HG03108 (cell line): ENCODE measurements around the gene PIGR.

Source experiments
- ATAC-seq: cut with Tn5 transposase; IDR thresholded peaks from one replicate; pipeline ENCODE4 v1.9.1; 2021; ENCODE audit warnings: moderate library complexity; ENCODE audit not compliant: unreplicated experiment

PIGR gene, protein sequence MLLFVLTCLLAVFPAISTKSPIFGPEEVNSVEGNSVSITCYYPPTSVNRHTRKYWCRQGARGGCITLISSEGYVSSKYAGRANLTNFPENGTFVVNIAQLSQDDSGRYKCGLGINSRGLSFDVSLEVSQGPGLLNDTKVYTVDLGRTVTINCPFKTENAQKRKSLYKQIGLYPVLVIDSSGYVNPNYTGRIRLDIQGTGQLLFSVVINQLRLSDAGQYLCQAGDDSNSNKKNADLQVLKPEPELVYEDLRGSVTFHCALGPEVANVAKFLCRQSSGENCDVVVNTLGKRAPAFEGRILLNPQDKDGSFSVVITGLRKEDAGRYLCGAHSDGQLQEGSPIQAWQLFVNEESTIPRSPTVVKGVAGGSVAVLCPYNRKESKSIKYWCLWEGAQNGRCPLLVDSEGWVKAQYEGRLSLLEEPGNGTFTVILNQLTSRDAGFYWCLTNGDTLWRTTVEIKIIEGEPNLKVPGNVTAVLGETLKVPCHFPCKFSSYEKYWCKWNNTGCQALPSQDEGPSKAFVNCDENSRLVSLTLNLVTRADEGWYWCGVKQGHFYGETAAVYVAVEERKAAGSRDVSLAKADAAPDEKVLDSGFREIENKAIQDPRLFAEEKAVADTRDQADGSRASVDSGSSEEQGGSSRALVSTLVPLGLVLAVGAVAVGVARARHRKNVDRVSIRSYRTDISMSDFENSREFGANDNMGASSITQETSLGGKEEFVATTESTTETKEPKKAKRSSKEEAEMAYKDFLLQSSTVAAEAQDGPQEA

DNA sequence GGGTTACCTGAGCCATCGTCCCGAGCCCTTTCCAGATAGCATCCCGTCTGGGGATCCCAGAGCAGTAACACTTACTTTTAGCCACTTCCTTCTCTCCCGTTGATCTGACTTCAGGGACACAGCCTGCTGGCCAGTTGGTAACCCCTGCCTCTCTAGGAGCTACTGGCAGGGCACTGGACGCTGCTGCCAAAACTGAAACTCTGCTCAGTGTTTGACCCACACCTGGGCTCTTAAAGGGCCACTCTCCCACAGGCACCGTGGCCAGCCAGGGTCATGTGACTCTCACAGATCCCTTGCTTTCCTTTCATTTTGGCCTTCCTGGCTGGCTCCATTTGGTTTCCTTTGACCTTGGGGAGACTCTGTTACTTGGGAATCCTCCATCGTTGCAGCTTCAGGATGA lies at the start of gene PIGR:
Gene PIGR, minus strand, starts transcription at position 206 of the 400 bp plus-strand sequence. CDS start 5,935 bp downstream, outside the sequence.
- no peak for ATAC-seq

DNA sequence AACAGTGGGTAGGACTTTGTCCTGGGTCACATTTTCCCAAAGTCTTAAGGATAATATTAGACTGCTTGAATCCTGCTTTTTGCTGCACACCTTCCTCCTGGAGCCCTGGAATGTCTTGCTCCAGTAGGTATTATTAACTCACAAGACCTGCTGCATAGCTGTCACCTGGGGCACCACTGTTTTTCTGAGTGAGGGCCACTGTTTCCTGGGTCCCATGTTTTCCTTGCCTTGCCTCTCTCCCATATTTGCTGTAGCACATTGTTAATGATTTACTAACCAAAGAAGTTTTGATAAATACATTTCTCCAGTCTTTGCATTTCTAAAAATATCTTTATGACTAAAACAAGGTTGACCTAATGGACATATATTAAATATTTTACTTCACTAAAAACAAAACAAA lies 46.5 kb upstream of the PIGR start:
- no peak for ATAC-seq

DNA sequence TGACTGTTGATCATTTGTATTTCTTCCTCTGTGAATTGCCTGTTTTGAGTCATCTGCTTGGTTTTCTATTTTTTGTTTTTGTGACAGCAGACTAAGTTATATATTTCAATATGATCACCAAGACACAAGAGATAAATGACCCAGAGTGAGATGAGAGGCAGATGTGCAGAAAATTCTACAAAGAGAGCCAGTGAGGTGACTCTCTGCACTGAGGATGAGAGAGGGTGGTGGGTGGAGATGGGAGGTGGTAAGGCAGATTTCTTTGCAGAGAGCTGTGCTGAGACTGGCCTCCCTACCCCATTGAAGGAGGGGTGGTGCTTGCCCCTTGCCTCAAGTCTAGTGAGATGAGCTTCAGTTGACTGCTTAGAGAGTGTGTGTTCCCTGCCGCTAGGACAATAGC lies 41.6 kb upstream of the PIGR start:
- no peak for ATAC-seq

DNA sequence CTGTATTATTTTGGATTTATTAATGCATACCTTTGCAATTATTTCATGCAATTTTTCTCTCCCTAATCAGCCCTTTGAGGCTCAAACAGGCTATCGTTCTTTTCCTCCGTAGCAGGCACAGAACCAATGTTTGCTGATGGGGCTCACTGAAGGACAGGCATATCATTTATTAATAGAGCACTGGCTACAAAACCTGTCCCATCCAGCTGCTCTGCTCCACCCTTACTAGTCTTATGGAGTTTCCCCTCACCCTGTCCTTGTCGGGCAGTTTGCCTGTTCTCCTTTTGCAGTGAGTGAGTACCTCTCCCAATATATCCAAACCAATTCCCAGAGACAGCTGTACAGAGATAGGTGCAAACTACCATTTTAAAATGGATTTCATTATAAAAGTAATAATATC lies 40.6 kb upstream of the PIGR start:
- ATAC-seq: no peak

DNA sequence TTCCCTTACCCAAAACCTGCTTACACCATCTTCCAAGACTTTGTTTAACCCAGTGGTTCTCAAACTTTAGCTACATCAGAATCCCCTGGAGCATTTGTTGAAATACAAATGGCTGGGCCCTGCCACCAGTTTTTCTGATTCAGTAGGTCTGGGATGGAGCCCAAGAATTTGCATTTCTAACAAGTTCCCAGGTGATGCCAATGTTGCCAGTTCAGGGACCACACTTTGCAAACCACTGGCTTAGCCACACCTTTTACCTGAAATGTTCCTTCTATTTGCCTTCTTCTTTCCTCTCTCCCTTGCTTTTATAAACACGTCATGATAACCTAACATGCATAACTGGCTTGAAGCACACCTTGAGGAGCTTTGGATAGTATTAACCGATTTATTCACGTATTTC lies 40.1 kb upstream of the PIGR start:
- no peak for ATAC-seq

DNA sequence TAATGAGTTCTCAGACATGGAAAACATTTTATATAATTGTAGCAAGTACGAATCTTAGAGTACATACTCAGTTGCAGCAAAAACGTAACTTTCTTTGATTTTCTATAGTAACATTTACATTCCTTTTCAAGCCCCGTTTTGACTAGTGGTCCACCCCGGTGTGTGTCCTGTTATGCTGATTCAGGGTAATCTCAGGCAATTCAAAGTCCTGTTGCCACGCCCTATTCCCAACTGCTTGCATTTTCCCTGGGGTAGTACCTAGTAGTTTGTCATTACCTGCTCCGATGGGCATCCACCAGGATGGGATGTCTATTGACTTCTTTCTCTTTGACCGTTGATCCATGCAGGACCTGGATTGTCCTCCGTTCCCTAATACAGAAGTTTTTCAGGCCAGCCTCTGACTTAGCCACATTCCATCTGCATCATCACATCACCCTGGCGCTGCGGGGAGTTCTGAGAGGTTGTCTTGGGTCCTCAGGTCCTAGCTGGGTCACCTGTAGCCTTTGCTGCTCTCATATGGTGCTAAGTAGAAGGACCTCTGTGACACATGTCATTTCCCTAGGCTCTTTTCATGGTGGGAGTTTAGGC lies 39.0 kb upstream of the PIGR start:
- no peak for ATAC-seq

DNA sequence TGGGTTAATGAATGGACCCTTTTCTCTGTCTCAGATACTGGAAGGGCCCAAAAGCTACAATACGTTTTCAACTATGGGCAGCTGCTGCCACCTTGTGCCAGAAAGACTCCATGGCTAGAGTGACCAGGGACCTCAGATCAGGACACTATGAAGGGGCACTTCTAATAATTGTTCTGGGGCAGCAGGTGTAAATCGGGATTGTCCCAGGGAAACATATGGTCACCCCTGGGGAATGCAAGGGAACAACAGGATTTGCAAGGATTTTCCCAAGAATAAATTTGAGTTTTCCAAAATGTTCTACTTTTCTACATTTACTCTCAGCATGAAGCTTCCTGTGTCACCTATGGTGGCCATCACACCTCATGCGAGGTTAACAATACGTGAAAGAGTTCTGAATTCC lies 36.0 kb upstream of the PIGR start:
- no peak for ATAC-seq

DNA sequence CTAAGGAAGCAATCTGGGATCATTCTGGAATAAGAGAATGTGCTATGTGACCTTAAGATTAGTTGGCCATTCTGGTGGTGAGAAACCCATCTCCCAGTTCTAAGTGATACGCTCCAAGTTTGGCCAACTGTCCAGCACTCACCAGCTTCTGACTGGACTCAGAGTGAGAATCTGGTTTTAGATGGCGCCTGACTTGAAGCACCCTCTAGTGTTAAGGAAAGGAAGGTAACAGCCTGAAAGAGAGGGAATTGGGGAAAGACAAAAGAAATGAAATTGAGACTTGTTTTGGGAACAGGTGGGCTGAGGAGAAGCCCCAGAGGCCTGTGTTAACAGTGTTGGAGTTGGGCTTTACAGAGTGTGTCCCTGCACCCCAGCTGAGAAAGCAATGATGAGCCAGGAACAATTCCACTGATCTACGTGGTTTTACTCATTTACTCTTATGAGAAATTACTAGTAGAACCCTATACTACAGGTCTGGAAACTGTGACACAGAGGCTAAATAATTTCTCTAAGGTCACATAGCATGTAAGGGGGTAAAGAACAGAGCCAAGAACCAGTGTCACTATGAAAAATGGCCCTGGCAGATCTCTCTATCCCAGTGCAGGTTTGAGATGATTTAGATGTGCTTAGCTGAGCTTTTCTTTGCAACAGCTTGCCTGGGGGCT lies 33.2 kb upstream of the PIGR start:
- ATAC-seq: no peak

DNA sequence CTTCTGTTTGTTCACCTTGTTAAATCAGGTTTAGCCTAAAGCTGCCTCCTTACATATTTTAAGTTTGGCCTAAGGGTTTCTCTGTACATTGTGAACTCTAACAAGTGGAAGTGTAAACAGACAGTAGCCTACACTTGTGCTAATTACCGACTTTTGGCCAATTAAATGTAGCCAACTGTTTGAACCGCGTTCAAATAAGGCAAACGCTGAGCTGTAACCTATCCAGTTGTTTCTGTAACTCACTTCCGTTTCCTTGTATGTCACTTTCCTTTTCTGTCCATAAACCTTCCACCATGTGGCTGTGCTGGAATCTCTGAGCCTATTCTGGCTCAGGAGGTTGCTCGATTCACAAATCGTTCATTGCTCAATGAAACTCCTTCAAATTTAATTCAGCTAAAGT lies 32.0 kb upstream of the PIGR start:
- no peak for ATAC-seq

DNA sequence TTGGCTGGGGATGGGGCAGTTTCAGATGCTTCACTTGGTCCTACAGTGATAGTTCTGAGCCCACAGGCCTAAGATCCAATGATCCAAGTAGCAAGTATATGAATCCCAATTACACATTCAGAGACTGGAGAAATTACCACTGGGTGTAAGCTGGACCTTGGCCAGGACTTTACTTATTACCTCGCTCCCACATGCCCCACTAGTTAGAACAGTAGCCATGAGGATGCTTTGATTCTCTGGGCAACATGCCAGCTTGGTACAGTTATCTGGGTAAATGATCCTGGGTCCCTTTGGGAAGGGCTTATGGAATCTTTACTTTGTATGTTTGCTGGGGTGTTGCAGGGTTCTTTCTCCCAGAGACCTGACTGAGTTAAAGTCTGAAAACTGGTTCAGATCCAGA lies 29.0 kb upstream of the PIGR start:
- ATAC-seq: no peak

DNA sequence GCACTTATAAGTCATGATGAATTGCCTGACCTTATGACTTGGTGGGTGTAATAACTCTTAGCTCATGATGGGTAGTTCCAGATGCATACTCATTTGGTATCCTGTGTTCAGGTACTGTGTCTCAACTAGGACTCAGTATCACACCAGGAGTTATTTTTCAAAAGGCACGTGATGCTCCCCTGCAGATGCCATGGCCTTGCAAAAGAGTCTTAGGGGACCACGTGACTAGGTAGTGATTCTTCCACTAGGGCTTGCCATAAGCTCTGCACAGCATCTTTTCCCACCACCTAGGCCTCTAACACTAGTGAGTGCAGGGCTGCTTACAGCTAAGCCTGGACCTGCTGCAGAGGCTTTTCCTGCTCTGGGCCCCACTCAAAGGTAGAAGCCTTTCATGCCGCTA lies 27.9 kb upstream of the PIGR start:
- no peak for ATAC-seq

DNA sequence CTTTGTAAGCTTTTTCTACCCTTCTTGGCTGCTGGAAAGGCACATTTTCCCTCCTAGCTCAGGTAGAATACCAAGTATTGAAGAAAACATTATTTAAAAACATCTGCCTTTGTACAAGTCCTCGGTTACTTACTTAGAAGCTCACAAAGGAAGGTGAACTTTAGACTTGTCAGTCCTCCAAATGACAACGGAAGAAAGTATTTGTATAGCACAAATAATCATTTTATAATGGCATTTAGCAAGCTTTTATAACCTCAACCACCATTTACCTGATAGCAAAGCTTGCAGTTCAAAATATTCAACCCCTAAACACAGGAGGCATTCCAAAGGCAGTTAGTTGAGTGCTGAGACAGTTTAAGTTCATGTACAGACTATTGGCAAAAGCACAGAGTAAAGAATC lies 26.5 kb upstream of the PIGR start:
- no peak for ATAC-seq

DNA sequence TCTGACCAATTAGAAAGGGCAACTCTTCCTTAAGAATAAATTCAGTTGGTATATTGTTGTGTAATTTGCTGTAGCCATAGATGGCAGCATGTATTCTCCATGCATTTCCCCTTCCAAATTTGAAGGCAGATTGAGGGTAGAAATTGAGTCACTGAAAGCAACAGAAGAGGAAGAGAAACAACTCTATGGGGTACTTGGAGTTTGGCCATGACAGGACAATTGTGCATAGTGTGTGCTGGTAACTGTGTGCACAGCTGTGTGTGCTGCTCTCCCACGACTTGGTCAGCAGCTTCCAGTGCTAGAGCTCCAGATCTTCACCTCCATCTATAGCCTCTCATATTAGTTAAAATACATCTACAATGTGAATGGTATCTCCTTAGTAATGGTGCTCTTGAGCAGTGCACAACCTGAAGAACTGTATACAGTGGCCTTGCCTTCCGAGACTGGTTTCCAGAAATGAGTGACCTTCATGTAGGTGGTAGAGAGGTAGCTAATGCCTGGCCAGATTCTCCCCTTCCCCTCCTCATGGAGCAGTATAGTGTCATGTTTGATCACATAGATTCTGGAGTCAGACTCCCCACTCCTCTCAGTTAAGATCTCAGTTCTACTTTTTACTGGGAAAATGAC lies 24.9 kb upstream of the PIGR start:
- no peak for ATAC-seq

DNA sequence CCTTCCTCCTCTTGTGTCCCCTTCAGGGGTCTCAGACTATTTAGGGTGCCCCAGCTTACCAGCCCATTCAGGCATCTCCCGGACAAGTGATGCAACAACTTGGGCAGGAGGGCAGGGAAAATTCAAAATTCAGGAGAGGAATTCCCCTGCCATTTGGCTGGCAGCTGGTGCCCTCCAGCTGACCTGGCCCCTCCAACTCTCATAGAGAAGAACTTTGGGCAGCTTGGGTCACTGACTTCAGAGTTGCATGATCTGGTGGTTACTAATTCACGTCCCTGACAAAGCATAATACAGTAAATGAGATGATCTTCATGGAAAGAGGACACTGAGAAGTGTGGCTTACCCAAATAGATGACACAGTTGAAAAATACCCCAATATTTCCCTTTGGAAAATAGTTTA lies 24.2 kb upstream of the PIGR start, which contains the start of gene FCAMR:
Gene FCAMR, minus strand, starts transcription at position 15 of the 400 bp plus-strand sequence. CDS start 335 bp downstream, outside the sequence.
- no peak for ATAC-seq

DNA sequence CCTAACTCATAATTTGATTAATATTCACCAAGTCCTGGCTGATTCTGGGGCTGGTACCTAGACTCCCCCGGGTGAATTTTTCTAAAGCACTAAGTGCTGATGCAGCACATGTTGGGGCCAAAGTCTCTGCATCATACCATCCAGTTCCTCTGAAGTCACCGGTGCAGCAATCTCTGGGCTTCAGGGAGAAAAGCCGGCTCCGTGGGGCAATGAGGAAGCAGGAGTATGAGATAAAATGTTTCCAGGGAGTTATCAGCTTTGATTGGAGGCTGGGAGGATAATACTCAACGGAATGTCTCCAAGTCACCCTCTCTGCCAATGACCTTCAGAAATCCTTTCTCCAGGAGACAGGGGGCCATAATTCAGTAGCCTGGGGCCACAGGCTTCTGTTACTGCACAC lies 22.8 kb upstream of the PIGR start:
- no peak for ATAC-seq

DNA sequence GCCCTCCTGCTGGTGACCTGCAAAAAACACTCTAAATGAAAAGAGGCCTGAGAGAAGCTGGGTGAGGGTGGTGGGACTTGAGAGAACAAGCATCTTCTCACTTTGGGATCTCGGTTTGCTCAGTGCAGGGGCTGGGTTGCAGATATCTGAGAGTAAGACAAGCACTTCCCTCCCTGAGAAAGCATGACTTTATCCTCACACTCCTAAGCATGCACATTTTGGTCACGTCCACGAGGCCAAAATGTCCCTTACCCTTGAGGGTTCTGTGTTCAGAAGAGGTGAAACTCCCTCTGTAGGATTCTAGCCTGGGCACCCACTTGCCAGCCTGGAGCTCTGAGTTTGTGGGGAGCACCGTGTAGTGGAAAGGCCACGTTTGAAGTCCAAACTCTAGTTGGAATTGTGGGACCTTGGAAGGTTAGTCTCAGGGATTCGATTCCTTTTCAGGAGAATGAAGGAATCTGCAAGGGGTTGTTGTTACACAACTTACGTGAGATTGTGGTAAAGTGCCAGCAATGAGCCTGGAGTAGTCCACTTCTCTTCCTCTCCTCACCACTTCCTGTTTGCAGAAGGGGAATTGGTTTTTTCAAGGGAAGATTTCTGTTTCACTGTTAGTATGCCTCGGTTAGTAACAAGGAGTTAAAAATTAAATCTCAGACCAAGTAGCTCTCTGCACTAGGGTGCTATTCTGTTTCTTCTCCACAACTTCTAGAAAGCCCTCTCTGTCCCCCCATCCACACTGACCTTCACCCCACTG lies 21.0 kb upstream of the PIGR start:
- ATAC-seq: peak; percentile 44

DNA sequence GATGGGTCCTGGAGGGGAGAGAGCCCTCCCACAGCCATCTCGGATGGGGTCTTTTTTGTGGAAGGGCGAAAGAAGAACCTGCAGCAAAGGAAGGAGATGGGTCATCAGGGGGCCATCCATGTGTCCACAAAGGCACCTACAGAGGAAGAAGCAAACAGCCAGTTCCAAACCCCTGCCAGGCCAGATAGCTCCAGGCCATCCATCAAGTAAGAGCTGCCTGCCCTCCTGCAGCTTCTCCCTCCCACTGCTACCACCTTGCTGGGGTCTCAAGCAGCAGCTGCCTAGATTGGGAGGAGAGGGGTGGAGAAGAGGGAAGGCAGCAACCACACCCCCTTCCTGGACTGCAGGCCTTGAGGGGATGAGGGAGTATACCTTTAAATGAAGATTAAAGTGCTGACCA lies 19.5 kb upstream of the PIGR start:
- no peak for ATAC-seq

DNA sequence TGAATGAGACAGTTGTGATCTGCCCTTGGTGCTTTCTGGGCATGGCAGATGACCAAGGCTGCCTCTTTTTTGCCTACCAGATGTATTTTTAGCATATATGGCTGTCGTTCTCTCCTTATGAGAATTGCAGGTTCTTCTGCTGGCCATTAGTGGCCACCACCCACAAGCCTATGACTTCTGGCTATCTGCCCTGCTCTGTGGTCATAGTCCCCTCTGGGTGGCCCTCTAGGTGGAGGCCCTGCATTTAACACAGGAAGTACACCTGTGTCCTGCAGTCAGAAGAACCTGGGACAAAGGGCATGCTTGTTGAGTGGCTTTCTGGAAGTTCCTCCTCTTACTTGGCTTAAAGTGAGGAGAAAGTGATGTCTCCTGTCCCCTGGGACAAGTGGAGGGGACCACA lies 17.5 kb upstream of the PIGR start:
- no peak for ATAC-seq

DNA sequence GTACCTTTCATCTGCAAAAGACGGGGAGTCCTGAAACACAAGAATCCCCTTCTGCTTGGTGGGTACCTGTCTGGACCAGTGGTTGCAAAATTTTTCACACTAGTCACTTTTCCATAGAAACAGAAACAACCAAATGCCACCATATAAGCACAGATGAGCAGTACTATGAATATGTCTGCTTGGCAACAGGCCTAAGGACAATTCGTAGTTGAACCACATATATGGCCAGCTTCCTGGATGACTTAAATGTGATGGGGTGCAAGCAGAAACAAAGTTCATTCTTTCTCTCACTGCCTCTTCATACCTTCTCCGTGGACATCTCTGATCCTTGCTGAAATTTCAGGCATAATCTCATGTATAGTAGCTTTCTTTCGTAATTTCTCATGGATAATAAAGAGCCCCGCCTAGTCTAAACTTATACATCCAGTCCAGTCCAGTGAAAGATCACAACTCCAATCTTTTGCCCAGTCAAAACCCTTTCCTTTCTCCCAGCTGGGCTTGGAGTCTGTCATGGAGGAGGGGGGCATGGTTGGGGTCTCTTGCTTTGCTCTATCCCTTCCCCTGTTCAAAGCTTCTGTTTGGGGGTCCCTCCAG lies 16.9 kb upstream of the PIGR start:
- no peak for ATAC-seq

DNA sequence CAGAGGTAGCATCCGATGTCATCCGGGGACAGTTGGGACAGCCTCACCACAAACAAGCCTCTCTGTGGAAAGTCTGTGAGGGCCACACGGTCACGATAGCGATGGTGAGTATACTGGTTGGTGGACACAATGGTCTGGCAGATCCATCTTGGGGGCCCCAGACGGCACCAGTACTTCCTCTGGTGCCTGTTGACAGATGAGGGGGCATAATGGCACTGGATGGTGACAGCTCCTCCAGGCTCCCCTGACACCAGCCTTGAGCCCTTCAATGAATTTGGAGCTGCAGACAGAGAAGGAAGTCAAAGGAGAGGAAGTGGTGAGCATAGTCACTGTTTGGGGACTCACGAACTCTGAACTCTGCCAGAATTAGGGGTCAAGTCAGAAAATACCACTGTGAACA lies 16.0 kb upstream of the PIGR start:
- no peak for ATAC-seq
